ENCODE results near the gene CCDC191.
A peak's percentile ranks its signal among the peaks of the same experiment; 100 is the strongest.

The CCDC191 gene, protein sequence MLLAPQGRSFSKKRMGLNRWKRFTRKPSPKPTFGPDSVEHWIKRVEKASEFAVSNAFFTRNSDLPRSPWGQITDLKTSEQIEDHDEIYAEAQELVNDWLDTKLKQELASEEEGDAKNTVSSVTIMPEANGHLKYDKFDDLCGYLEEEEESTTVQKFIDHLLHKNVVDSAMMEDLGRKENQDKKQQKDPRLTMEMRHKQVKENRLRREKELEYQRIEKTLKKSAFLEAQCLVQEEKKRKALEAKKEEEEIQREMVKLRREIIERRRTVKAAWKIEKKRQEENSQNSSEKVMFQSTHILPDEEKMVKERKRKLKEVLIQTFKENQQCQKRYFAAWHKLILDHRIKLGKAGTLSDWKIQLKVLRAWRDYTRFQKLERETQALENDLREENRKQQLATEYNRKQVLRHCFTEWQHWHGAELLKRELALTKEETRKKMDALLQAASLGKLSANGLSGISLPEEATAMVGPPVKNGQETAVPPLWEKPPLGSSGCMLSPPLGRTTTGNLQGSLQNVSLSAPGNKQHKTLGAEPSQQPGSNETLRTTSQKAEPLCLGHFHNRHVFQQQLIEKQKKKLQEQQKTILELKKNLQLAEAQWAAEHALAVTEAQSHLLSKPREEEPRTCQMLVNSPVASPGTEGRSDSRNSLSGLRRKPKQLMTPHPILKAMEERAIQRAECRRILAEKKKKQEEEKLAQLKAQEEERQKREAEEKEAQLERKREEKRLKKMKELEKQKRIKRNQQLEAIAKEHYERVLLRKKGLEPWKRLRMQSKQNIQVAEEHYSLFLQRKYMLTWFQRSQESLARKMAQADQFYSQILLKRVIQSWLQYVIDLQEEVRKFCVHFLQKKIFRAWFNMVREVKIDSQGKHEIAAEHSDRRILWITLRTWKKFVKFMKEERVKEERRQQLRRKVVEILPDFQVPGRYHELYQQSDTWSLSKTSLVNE

DNA sequence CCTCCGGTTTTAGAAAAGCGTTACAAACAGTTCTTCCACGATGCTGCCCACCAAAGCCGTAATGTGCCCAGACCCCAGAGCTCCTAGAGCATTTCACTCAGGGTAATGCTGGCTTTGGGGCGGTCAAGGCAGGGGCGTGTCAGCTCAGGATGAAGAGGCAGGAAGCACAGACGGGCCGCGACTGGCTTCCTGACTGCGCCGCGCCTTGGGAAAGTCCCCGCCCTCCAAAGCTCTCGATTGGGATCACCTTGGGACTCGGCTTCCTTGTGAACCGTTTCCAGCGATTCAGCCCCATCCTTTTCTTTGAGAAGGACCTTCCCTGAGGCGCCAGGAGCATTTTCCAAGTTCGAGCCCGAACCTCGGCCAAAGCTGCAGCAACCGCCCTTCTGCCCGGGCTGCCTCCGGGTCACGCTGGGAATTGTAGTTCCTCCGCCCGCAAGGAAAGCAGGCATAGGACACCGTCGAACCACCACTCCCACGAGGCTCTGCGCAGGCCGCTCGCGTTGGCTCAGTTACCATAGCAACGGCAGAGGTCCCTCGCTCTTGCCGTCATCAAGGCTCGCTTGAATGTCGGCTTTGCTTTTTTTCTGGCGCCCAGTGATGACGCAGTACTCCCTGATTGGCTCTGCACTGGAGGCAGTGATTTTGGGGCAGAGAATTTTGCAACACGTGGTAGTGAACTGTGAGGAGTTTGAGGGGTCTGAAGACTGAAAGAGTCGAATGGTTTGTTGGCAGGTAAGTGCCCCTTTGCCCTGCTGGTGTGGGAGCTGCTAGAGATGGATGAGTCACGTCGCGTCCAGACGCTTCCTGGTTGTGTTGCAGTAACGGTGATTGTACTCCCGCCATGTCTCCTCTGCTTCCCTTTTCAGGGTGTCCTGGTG, at the start of gene CCDC191, which contains the start of gene QTRT2:
CCDC191 (minus strand) TSS at position 397 of the 881 bp plus-strand sequence; CDS start at position 337, 60 bp downstream.
QTRT2 (plus strand) TSS at position 608 of the 881 bp plus-strand sequence. CDS start 8,521 bp downstream, outside the sequence.
- peak; percentile 99 for DNase-seq (ENCODE audit: low read depth)

DNA sequence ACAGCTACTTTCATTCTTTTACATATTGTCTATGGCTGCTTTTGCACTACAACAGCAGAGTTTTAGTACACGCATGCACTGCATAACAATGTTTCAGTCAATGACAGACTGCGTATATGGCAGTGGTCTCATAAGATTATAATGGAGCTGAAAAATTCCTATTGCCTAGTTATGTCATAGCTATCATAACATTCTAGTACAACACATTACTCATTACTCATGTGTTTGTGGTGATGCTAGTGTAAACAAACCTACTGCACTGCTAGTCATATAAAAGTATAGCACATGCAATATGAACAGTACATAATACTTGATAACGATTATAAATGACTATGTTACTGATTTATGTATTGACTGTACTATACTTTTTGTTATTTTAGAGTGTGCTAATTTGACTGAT, 48.1 kb upstream of the CCDC191 start:
- no peak for DNase-seq (ENCODE audit: low read depth)

DNA sequence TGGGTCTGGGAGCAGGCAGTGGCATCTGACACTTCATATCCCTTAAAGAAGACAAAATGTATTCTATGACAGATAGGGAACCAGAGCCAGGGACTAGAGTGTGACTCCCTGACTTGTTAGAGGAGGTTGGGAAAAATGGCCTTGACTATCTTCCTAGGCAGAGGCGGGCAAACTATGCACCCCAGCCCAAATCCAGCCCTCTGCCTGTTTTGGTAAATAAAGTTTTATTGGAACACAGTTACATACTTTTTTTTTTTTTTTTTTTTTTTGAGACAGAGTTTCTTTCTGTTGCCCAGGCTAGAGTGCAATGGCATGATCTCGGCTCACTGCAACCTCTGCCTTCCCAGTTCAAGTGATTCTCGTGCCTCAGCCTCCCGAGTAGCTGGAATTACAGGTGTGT, 47.5 kb upstream of the CCDC191 start:
- DNase-seq (ENCODE audit: low read depth), result no peak

DNA sequence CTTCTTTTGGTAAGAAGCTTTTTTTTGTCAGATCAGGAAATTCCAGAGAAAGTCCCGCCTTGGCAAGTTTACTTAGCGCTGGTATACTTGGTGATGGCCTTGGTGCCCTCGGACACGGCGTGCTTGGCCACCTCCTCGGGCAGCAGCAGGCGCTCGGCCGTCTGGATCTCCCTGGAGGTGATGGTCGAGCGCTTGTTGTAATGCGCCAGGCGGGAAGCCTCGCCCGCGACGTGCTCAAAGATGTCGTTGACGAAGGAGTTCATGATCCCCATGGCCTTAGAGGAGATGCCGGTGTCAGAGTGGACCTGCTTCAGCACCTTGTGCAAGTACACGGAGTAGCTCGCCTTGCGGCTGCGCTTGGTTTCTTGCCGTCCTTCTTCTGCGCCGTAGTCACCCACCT, 46.9 kb upstream of the CCDC191 start:
- no peak for DNase-seq (ENCODE audit: low read depth)

GRCh38 chr3:114101101-114101500, 44.8 kb upstream of the CCDC191 start:
- no peak for DNase-seq (ENCODE audit: low read depth)

DNA sequence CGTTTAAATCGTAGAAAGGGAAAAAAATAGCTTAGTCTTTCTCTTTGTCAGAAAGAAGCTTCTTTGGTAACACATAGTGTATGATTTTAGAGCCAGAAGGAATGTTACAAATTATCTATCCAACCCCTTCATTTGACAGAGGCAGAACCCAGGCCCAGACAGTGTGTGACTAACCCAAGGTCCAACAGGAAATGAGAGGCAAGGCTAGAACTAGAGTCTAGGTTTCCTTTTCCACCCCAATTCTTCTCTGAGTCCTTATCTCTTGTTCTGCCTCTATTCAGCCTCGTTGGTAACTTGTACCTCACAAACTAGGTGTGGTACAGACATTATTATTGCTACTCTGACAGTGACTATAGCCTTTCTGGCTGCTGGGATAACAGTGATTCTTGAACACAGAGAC, 39.5 kb upstream of the CCDC191 start:
- no peak for DNase-seq (ENCODE audit: low read depth)

GRCh38 chr3:114093596-114093995, 37.3 kb upstream of the CCDC191 start:
- no peak for DNase-seq (ENCODE audit: low read depth)

DNA sequence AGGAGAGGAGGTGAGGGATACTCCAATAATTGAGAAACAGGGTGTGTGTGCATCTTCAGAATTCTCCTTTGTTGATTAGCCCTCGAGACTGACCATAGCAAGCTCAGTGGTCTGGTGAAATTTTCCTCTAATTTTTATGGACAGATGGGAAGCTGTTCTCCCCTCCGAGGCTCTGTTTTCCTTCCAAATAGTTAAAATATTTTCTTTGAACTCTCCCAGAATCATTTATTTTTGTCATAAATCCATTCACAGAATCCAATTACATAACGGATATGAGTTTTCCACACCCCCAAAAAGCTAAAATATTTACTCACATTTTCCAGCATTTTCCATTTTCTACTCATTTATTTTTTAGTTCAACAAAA, 36.7 kb upstream of the CCDC191 start:
- DNase-seq (ENCODE audit: low read depth), result no peak

DNA sequence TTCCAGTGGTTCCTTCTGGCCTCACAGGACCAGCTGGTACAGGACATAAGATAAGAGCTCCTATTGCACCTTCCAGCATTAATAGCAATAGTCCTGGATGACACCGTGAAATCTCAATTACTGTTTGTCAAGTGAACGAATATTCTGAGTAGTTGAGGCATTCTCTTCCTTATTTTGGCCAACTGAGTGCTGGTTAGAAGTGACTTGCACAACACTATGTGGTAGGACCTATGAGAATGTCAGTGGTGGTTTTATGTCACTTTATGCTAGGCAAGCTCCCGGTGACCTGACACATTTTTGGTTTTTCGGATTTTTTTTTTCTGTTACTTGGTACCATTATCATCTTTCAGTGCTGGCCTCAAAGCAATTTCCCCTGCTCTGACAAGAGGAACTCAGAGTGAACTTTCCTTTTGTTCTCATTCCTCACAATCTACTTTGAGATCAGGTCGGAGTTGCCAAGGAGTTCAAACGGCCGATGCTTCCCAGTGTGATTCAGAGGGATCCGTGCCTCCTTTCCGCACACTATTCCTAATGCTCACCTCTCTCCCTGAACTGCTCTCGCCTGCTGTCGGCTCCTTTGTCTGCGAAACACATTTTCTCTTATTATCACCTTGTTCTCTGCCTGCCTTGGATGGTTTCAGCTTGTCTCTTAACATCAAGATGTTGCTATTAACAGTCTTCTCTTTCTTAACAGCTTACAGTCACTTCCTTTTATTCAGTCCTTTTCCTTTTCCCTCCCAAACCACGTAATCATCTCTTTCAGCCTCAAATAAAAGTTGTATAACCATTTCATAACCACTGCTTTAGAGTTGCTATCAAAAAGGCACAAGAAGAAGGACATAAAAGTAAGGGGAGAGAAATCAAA, 36.1 kb upstream of the CCDC191 start:
- no peak for DNase-seq (ENCODE audit: low read depth)

- no peak for DNase-seq (ENCODE audit: low read depth)
These were observed 33.3 kb upstream of the CCDC191 start for GRCh38 chr3:114089675-114090074.

- no peak for DNase-seq (ENCODE audit: low read depth)
These were observed 30.0 kb upstream of the CCDC191 start for GRCh38 chr3:114086356-114086755.

DNA sequence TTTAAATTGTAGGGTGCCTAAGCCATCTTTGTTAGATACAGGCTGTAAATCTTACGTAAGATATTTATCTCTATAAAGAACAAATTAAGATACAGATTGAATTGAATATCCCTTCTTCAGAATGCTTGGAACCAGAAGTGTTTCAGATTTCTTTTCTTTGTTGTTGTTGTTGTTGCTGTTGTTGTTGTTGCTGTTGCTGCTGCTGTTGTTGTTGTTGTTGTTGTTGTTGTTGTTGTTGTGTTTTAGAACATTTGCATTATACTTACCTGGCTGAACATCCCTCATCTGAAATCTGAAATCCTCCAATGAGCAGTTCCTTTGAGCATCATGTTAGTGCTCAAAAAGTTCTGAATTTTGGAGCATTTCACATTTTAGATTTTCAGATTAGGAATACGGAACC, 26.8 kb upstream of the CCDC191 start:
- DNase-seq (ENCODE audit: low read depth), result no peak

DNA sequence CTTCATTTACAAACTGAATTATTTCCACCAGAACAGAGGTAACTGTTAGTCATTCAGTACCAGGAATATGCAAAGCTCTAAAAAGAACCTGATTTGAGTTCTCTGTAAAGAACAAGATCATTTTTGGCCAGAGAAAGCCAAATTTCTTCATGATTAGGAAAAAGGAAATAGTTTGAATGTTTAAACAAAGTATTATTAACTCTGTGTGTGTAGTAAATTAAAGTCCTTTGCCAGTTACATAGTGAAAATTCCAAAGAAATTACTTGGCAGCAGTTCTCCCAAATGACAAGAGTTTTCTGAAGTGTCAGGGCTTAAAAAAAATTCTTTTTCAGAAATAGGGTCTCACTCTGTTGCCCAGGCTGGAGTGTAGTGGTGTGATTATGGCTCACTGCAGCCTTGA, 24.7 kb upstream of the CCDC191 start:
- no peak for DNase-seq (ENCODE audit: low read depth)

- no peak for DNase-seq (ENCODE audit: low read depth)
These were observed 23.9 kb upstream of the CCDC191 start for GRCh38 chr3:114080201-114080600.

- no peak for DNase-seq (ENCODE audit: low read depth)
These were observed 23.4 kb upstream of the CCDC191 start for GRCh38 chr3:114079761-114080160.

GRCh38 chr3:114078126-114078525, 21.8 kb upstream of the CCDC191 start:
- DNase-seq (ENCODE audit: low read depth), result no peak

DNA sequence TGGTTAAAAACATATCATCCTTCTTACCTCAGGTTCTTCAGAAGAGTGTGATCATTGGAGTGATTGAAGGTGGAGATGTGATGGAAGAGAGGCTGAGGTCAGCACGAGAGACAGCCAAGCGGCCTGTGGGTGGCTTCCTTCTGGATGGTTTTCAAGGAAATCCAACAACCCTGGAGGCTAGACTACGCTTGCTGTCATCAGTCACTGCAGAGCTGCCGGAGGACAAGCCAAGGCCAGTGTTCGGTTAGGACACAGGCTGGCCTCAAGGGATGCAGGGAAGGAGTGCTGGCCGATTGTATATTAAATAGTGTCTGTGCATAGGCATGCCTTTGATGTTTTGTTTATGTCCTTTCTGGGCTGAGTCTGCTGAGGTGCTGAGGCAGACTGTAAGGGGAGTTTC, 20.4 kb upstream of the CCDC191 start:
- no peak for DNase-seq (ENCODE audit: low read depth)

DNA sequence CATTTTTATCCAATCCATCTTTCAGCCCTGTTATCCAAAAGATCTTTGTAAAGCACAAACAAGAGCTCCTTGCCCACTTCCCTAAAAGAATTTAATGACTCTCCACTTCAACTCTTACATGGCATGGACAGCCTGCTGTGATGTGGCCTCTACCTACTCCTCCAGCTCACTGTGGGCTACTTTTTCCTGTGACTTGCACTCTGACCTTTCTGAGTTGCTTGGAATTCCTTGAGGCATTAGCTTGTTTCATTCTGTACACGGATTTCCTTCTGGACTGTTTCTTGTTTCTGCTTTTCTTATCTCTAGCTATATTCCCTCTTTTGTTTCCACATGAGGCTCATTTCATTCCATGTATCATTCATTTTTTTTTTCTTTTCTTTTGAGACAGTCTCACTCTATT, 15.5 kb upstream of the CCDC191 start:
- DNase-seq (ENCODE audit: low read depth), result no peak

DNA sequence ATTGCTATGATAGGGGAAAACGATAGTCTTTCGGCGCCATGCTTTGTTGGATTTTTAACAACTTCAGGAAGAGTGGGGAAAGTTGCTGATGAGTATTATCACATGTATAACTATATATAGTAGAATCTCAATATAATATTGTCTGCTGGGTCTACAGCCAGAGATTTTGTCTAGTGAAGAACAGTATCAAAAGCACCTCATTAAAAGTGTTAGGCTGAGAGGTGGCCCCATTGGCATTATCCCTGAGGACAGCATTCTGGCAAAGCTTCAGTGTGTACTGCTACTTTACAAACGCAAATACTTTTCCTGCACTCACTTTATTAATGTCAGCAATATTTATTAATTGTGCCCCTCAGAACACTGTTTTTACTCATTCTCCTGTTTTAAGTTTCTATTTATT, 12.0 kb upstream of the CCDC191 start:
- DNase-seq (ENCODE audit: low read depth), result no peak

GRCh38 chr3:114067804-114068203, 11.5 kb upstream of the CCDC191 start:
- DNase-seq (ENCODE audit: low read depth), result no peak

All from stimulated activated CD8-positive, alpha-beta memory T cell treated with anti-CD3 and anti-CD28 coated beads, Interleukin-15, amount 100 ng/mL, for 1 hour (primary cell).